Fibroblast of peridontal ligament (primary cell): ENCODE measurements around the gene ZNF670.
"Not testable (repeated sequence)": the region's sequence is repeated elsewhere in the genome, so short reads cannot be mapped to it uniquely, and the experiment has no call there.

Source experiments
- DNase-seq: peaks from one replicate; pipeline ENCODE4 v3.0.0-alpha.2; 2010; ENCODE audit errors: extremely low read depth

Gene ZNF670

DNA sequence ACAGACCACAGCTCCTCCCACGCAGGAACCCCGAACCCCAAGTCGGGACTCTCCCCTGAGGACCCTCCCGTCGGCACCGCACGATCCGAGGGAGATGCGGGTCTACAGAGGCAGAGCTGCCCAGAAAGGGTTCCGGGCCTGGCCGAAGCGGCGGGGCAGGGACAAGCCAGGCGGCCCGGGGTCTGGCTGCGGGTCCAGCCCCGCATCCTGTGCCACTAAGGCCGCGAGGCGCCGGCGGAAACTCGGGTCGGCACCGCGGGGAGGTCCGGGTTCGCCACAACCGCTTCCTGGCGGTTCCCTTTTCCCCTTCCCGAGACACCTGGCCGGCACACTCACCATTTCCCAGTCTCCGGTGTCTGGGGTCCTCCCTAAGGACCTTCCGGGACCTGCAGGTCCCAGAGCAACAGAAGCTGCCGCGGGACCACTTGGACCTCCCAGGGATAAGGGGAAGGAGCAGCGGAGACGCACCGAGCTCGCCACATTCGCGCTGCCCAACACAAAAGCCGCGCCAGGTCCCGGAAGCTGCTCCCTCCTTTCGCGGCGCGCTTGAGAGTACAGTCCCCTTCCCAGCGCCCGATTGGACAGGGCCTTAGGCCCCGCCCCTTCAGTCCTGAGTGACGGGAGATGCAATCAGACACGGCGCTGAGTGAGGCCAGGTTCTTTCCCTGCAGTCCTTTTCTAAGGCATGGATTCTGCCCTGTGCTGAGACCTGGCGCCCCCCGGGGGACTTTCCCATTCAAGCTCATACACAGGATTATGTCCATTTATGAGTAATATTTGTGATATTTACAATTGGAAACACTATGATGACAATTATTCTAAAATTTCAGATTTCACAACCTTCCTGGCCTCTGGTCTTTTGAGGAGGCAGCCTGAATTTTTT lies at the start of gene ZNF670:
Gene ZNF670, minus strand, starts transcription at position 554 of the 883 bp plus-strand sequence. Its CDS starts 215 bp downstream, at position 339.
- DNase-seq: peak; percentile 88

DNA sequence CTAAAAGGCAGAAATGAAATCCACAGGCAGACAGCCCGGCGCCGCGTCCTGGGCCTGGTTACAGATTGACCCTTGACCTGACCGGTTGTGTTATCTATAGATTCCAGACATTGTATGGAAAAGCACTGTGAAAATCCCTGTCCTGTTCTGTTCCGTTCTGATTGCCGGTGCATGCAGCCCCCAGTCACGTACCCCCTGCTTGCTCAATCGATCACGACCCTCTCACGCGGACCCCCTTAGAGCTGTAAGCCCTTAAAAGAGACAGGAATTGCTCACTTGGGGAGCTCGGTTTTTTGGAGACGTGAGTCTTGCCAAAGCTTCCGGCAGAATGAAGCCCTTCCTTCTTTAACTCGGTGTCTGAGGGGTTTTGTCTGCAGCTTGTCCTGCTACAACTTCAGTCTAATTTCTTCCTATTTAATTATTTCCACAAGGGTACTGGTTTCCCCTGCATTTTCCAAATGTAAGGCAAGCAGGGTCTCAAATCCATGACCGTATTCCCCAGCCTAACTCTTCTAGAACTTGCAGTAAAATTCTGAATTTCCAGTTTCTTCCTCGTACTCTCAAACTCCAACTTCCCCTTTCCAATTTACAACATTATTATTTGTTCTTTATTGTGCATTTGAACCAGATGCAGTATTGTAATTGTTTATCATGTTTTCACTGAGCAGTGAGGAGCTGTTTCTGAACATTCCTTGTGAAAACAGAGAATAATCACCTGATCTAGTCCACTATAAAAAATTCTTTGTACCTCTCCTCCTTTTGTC lies 49.1 kb upstream of the ZNF670 start:
- not testable (repeated sequence) for DNase-seq

DNA sequence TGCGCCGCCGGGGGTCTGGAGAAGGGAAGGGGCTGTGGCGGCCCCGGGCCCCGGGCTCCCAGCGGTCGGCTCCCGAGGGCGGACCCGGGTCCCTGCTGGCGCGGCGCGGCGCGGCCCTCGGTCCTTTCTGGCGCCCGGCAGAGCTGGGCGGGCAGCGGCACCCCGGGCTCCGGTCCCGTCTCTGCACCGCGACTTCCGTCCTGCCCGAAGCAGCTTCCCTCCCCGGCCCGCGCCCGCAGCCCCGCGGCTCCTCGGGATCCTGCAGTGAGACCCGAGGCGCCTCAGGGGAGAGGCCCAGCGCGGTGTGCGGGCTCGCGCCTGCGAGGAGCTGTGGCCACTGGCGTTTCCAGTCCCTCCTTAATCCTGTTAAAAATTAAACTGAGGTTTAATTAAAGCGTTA lies 48.0 kb upstream of the ZNF670 start:
- not testable (repeated sequence) for DNase-seq

DNA sequence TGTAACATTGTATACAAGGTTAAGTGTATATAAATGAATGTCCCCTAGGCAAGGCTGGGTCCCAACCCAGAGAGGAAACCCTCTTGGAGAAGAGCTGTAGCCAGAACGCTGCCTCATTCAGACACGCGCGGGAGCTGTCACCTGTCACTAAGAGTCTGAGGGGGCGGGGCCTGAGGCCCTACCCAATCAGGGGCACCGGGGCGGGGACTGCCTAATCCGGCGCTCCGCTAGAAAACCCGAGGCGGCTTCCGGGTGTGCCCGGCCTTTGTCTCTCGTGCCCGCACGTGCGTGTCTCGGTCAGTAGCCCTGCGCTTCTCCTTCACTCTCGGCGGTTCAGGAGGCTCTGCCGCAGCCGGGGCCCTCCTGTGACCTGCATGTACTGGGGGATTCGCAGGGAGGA lies 47.6 kb upstream of the ZNF670 start:
- not testable (repeated sequence) for DNase-seq

DNA sequence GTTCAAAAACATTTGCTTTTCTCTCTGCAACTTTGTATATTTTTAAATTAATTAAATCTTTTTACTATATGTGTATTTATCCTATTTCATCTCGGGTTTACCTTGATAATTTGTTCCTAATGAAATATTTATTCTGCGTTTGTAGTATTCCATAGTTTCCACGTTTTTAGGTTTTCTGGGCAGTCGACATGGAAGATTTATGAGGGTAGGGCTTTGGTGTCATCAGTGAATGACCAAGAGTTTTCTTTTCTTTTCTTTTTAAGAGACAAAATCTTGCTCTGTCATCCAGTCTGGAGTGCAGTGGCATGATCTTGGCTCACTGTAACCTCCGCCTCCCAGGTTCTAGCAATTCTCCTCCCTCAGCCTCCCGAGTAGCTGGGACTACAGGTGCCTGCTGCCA lies 42.8 kb upstream of the ZNF670 start:
- no peak for DNase-seq

DNA sequence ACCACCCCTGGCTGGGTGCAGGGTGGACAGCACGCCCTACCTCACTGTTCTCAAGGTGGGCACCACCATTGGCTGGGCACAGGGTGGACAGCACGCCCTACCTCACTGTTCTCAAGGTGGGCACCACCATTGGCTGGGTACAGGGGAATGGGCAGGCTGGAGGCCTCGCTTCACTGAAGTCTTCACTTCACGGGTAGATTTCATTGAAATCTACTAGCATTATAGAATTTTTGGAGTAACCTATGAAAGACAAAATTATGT lies 41.7 kb upstream of the ZNF670 start:
- DNase-seq: not testable (repeated sequence)

DNA sequence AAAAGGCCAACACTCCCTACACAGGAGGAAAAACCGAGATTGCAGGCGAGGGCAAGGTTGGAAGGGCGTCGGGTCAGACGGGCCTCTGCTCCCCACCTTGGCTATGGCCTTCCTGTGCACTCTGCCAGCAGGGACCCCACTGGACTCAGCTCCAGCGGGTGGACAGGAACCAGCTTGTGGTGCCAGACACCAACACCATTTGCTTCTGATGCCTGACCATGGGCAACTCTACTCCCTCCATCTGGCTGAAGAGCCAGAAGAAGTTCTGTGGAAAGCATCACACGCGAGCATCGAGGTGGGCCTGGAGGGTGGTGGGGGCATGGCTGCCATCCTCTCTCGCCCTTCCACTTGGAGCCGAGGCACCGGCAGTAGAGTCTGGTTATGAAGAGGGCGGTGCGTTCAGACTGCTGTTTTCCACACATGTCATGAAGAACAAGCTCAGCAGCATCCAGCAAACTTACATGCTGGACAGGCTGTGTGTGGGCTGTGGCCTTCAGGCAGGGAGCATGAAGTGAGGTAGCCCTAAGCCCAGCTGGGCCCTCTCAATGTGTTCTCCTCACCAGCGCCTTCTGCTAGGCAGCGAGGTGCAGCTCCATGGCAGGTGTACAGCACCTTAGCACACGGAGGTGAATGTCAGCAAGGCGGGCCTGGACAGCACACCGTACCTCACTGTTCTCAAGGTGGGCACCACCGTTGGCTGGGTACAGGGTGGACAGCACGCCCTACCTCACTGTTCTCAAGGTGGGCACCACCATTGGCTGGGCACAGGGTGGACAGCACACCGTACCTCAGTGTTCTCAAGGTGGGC lies 41.2 kb upstream of the ZNF670 start:
- no peak for DNase-seq

DNA sequence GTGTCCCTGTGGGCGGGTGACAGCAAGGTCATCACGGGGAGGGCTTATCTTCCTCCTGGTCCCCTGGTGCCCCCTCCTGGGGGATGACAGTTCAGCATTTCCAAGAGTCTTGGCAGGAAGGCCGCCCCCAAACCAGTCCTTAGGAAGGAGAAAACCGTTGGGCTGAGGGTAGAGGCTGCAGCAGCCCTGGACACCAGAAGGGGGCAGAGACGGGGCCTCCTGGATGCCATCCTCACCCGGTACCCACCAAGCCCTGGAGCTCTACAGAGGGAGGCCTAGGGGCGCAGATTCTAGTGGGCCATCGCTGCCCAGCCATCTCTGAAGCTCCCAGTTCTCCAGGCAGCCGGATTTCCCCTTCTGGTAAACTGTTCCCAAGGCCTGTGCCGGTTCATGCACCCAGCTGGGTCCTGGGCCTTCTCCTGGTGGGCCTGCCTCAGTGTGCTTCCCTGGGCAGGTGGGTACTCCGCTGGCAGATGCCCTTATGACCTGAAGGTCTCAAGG lies 40.4 kb upstream of the ZNF670 start:
- DNase-seq: no peak

DNA sequence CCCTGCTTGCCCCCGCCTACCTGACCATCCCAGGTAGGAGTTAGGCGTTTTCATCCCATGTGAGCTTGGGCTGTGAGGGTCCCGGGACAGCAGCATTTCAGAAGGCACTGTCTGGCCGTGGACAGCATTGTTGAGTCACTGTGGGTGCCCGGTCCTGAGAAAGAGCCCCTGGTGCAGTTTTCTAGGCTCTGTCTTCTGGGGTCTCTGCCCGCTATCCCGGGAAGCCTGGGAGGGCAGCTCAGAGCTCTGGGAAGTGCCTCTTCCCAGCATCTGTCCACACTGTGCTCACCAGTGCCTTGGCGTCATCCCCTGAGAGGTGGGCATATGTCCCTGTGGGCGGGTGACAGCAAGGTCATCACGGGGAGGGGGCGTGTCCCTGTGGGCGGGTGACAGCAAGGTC lies 36.9 kb upstream of the ZNF670 start:
- no peak for DNase-seq

DNA sequence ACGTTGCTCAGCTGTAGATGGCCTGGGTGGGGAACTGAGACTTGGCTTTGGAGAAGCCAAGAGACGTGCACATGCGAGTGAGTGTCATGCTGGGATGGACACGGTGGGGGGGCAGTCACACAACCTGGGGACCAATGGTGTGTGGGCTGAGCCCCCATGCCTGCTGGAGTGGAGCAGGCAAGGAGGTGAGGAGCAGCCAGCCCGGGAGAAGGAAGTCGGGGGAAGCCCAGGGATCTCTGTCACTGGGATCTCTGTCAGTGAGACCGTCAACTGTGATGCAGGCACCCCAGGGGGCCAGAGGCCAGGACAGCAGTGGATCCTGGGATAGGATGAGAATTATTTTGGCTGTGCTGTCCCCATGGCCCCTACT lies 36.5 kb upstream of the ZNF670 start:
- no peak for DNase-seq

DNA sequence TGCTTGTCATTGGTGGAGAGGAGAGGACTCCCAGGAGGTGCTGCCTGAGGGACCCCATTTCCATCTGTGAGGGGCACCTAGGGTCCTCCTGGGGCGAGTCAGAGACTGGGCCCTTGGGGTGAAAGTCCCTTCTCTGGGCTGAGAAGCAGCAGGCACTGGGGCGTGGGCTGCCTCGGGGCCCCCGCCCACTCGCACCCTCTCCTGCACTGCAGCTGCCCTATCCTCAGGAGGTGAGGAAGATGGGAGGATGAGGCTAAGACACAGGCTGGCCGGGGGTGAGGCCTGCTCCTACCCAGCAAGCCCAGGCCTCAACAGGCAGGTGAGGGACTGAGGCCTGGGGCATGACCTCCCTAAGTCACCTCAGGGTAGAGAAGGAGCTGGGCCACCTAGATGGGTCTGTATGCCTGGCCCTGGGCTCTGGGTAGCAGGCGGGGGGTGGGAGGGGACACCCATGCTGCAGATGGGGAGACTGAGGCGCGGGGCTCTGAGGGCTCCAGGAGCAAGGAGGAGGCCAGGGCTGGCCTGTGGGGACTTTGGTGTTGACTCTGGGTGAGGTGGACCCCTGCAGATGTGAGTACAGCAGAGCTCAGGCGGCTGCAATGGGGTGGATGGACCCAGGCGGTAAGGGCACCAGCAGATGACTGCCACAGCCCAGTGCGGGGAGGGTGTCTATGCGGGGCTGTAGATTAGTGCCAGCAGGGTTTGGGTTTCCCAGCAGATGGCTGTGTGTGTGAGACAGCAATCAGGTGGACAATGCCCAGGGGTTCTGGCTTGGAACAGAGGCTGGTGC lies 35.9 kb upstream of the ZNF670 start:
- no peak for DNase-seq

DNA sequence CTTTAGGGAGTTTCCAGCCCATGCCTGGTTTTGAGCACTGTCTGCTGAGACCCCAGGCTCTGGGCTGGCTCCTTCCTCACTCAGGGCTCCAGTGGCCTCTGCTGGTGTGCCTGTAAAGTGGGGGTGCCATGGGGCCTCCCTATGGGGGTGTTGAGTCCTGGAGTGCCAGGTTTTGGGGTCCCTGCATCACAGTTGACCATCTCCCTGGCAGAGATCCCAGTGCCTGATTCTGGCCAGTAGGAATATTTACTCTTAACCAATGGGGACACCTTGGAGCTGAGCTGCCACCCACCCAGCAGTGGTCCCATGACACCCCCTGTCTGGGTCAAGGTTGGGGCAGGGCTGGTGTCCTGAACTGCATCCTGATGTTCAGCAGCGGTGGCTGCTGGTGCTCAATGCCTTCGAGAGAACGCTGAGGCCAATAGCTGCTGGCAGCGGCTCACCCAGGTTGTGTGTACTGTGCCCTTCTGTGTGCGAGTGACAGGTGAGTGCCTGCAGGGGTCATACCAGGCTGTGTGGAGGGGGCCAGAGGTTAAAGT lies 35.2 kb upstream of the ZNF670 start:
- no peak for DNase-seq

DNA sequence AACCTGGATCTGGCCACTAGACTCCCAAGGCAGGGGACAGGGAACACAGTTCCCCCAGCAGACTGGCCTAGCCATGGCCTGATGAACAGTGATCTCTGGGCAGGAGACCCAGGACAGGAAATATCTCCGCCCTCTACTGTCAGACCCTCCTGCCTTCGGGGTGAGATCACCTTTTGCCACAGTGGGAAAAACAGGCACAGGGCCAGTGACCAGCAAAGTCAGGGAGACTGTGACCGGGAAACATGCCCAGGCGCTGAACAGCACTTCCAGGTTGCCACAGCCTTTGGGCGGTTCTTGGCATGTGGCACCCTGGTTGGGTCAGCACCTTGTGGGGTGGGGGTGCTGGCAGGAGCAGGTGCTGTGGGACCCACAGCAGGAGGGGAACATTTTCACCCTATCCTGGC lies 34.5 kb upstream of the ZNF670 start:
- DNase-seq: no peak

DNA sequence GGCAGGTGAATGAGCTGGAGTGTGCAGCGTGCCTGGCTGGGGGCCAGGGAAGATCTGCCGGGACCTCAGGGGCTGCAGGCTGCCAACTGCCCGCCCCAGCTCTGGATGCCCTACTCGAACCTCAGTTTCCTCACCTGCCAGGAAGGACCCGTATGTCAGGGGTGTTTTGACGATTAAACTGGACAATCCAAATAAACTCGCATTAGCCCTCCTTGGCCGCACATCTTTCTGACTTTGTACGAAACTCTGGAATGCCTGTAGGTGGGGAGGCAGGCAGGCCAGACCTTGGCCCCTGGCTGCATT lies 33.8 kb upstream of the ZNF670 start:
- DNase-seq: no peak

DNA sequence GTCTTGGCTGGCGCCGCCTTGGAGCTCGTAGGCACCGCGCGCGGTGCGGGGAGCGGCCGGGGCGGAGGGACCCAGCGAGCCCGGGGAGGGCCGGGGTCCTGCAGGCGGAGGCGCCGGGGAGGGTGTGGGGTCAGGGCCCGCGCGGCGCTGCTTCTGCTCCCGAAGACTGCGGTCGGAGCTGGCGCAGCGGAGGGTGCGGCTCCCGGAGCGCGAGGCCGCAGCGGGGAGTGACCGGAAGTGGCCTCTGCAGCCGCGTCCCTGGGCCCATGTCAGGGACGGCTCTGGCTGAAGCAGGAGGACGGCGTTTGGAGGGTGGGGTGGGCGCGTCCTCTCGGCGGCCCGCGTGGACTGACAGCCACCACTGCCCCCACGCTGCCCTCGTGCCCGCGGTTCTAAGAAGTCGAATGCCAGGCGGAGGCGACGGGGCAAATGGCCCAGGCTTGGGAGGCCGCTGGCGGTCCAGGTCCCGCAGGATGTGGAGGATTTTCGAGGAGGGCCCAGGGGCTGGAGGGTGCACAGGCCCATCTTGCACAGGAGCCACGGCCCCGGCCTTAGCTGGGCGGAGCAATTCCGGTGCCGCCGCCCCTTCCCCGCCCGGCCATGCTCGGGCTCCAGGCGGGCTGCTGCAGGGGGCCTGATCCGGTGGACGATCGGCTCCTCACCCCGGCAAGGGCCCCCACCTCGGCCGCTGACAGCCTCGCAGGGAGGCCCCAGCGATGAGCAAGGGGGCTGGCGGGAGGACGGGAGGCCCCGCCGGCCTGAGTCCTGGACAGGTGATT lies 33.3 kb upstream of the ZNF670 start:
- DNase-seq: peak; percentile 32

DNA sequence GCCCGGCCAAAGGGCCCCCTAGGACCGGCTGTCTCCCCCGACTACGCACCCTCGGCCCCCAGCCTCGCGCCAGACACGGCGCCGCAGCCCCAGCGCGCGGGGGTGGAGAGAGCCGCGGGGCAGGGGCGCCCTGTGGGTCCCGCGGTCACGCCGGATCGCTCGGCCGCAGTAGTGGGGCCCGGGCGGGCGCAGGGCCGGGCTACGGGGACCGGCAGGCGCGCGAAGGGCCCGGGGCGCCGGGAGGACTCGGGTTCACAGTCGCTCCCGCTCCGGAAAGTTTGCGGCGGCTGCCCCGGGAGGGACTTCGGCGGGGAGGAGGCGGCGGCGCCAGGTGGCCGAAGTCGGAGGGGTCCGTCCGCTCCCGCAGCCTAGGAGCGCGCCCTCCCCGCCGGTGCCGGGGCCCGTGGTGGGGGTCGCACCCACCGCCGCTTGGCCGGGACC lies 32.7 kb upstream of the ZNF670 start:
- no peak for DNase-seq

DNA sequence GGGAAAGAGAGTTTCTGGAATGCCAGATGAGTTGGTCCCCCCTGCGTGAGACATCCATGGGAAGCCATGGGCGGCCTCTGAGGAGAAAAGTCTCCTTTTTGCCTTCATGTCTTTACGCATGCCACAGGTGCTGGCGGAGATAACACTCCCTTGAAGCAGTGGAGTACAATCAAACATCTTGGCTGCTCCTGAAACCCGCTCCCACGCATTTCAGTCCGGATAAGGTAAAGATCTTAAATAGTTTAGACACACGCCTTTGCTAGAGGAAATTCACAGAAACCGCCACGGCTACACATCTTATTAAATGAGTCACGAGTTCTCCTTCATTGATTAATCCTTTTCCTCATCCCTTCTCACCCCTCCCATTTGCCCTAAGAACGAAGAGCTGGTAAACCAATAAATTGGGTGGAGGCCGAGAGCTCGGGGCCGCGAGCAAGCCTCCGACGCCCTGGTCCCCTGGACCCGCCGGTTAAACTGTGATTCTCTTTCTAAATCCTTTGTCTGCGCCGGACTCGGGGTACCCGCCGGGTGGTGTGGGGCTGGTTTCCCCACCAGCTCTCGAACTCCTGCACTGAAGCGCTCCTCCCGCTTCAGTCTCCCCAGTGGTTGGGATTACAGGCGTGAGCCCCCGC lies 32.1 kb upstream of the ZNF670 start:
- DNase-seq: peak; percentile 12

DNA sequence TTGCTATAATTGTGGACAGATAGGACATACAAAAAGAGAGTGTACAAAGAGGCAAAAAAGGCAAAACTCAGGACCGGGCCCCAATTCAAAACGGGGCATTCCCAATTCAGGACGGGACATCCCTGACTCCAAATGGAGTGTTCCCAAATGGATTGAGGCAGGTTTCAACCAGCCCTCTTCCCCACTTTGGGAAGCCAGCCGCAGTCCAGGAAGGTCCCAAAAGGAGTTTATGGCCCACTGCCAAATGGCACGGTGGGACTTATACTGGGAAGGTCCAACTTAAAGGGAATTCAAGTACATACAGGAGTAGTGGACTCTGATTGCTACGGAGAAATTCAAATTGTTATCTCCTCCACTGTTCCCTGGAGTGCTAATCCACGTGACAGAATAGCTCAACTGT lies 29.1 kb upstream of the ZNF670 start:
- DNase-seq: no peak

DNA sequence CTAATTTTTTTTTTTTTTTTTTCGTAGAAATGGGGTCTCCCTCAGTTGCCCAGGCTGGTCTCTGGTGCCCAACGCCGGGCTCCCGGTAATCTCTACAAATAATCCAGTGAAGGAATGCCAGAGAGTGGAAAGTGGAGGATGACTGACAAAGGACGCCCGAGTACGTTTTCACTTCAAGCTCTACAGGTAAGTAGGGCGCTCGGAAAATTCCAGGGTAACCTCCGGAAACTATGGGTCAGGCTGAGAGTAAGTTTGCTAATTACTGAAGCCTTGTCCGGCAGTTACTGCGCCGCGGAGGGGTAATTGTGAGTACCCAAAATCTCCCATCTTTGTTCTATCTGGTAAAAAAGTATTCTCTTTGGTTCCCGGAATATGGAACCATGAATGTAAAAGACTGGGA lies 27.4 kb upstream of the ZNF670 start:
- no peak for DNase-seq

DNA sequence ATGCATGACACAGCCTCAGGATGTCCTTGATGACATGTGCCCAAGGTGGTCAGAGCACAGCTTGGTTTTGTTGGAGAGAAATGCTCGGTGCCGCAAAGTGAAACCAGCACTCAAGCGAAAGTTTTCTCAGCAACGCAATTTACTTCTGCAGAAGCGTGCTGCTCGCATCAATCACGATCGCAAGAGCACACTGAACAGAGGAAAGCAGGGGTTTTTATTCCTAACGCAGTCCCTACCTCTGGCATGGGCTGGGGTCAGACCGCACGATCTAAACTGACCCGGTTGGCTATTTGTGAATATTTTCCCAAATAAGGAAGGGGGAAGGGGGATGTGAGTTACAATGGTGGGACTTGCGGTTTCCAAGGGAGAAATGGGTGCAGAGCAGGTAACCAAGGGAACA lies 26.4 kb upstream of the ZNF670 start:
- peak; percentile 8 for DNase-seq
